Ureter (tissue), 1 donor: Measurements from ENCODE around the gene RPP14. TPM values are rescaled to one million over a fixed set of nuclear protein-coding genes. Genes with fewer than 3 reads are reported as not detected.

ENCODE experiments used
- DNase-seq: peaks from one replicate; pipeline ENCODE4 v3.0.0-alpha.2; 2020; ENCODE audit warnings: low spot score
- total RNA-seq: library from RNA; stranded (reverse); gene quantifications from one replicate; pipeline ENCODE4 v1.2.4, GENCODE V29; 2023
- donor health status: DM: yes; HTN: yes; CAD: no.

RPP14 gene
- total RNA-seq, 1 donor from 2014 or later: 17.0 TPM

GRCh38 chr3:58291671-58292338 lies 14.2 kb upstream of the RPP14 start:
- DNase-seq: no peak

GRCh38 chr3:58292866-58293265 lies 13.2 kb upstream of the RPP14 start:
- DNase-seq: no peak

- DNase-seq: no peak
Measured at GRCh38 chr3:58293516-58293915, 12.5 kb upstream of the RPP14 start.

- no peak for DNase-seq
Measured at GRCh38 chr3:58296269-58296668, 9.8 kb upstream of the RPP14 start.

- DNase-seq: no peak
Measured at GRCh38 chr3:58296843-58297242, 9.2 kb upstream of the RPP14 start.

- DNase-seq: no peak
Measured at GRCh38 chr3:58298190-58298589, 7.9 kb upstream of the RPP14 start.

GRCh38 chr3:58299075-58299474 lies 7.0 kb upstream of the RPP14 start:
- no peak for DNase-seq

- DNase-seq: no peak
Measured at GRCh38 chr3:58299839-58300516, 6.1 kb upstream of the RPP14 start.

GRCh38 chr3:58307639-58308215 lies 1.7 kb downstream of the RPP14 start:
- no peak for DNase-seq

GRCh38 chr3:58308728-58309127 lies 2.7 kb downstream of the RPP14 start:
- DNase-seq: no peak

GRCh38 chr3:58317811-58318210 lies 11.8 kb downstream of the RPP14 start:
- DNase-seq: no peak

- no peak for DNase-seq
Measured at GRCh38 chr3:58321791-58322190, 15.7 kb downstream of the RPP14 start.

GRCh38 chr3:58322793-58323192 lies 16.7 kb downstream of the RPP14 start:
- DNase-seq: no peak

GRCh38 chr3:58323529-58324390 lies 17.7 kb downstream of the RPP14 start:
- no peak for DNase-seq

GRCh38 chr3:58324391-58325390 lies 18.6 kb downstream of the RPP14 start:
- DNase-seq: no peak

- no peak for DNase-seq
Measured at GRCh38 chr3:58325525-58325992, 19.5 kb downstream of the RPP14 start.

- DNase-seq: no peak
Measured at GRCh38 chr3:58326267-58326900, 20.3 kb downstream of the RPP14 start.

- DNase-seq: no peak
Measured at GRCh38 chr3:58329150-58329921, 23.3 kb downstream of the RPP14 start.

- no peak for DNase-seq
Measured at GRCh38 chr3:58329922-58330413, 23.9 kb downstream of the RPP14 start.
